Prostate gland (tissue), 2 donors: ENCODE data around the gene TMEM135. TPM values are rescaled to one million over a fixed set of nuclear protein-coding genes. Genes with fewer than 3 reads are reported as not detected.

ENCODE experiments used
- DNase-seq: peaks from one replicate; pipeline ENCODE4 v3.0.0-alpha.2; 2019; ENCODE audit warnings: low spot score
- H3K27ac ChIP-seq, 2 donors: fragments of 200-600 bp; sonication (generic); 2 replicates each; pipeline ENCODE4 v1.5.1; 2017 to 2019
- H3K27me3 ChIP-seq: fragments of 200-600 bp; sonication (generic); replicated peaks from 2 replicates; pipeline ENCODE4 v1.5.1; 2019; ENCODE audit not compliant: insufficient read depth
- H3K36me3 ChIP-seq, 2 donors: fragments of 200-600 bp; sonication (generic); 1 replicate in 1 of 2; 2 replicates in 1 of 2; pipeline versions ENCODE4 v1.5.1 to v1.8.1; 2017 to 2019
- H3K4me1 ChIP-seq: fragments of 200-600 bp; sonication (generic); replicated peaks from 2 replicates; pipeline ENCODE4 v1.5.1; 2019
- H3K4me3 ChIP-seq, 2 donors: fragments of 200-600 bp; sonication (generic); 2 replicates each; pipeline ENCODE4 v1.5.1; 2017 to 2019
- H3K9me3 ChIP-seq: fragments of 200-600 bp; sonication (generic); 2 replicates; pipeline ENCODE4 v1.5.1; 2017
- POLR2A ChIP-seq: fragments of 450-650 bp; IDR thresholded peaks from one replicate; pipeline ENCODE4 v1.6.1; 2016; ENCODE audit warnings: antibody characterized with exemption, mild to moderate bottlenecking
- POLR2AphosphoS5 ChIP-seq: sonication (generic); formaldehyde crosslinking; IDR thresholded peaks from one replicate; pipeline ENCODE4 v1.6.1; 2017; ENCODE audit warnings: antibody characterized with exemption
- WGBS: methylation state at CpG from one replicate; pipeline ENCODE4 v1.1.5; 2018; 5-methylcytosine and 5-hydroxymethylcytosine counted together
- intact Hi-C: fragments of 100-400 bp; cut with DNase I; formaldehyde crosslinking; loops from one replicate; pipeline ENCODE4 v1.14.2; 2022
- total RNA-seq, 2 donors: library from RNA; depleted of rRNA; stranded (reverse); fragments of >200 nt; gene quantifications; one replicate each; pipeline ENCODE4 v1.1.0, GENCODE V29; 2016
- TF ChIP-seq, protein P1 (sequence below), 4 experiments: fragments of 200-600 bp in 2 of 4; fragments of 450-650 bp in 2 of 4; sonication (generic) in 2 of 4; IDR thresholded peaks; 1 replicate in 3 of 4; 2 replicates in 1 of 4; pipeline ENCODE4 v1.5.1; 2016 to 2019; ENCODE audit warnings: antibody characterized with exemption in 4 of 4, mild to moderate bottlenecking in 2 of 4, moderate library complexity in 2 of 4

TMEM135 gene
- total RNA-seq, 2 donors from 2014 or later = 22.3 to 42.1 TPM

DNA sequence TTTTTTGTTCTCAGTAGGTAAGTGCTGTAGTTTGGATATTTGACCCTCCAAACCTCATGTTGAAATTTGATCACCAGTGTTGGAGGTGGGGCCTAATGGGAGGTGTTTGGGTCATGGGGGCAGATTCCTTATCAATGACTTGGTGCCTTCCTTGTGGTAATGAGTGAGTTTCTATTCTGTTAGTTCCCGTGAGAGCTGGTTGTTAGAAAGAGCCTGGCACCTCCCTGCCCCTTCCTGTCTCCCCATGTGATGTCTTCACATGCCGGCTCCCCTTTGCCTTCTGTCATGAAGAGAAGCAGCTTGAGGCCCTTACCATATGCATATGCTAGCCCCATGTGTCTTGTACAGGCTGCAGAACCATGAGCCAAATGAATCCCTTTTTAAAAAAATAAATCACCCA is 138.3 kb downstream of the TMEM135 start:
- no peaks in the 10 kb centered on the region for H3K36me3 ChIP-seq
- no peak overlapping the region for H3K4me3 ChIP-seq
- no peak overlapping the region for H3K27ac ChIP-seq
- intact Hi-C loops = no loop called here
- peaks cover 4% of the 10 kb centered on the region for H3K4me1 ChIP-seq
- DNase-seq = no peak
- TF ChIP-seq POLR2A (no peak), POLR2AphosphoS5 (no peak)
- TF ChIP-seq, protein P1, sequence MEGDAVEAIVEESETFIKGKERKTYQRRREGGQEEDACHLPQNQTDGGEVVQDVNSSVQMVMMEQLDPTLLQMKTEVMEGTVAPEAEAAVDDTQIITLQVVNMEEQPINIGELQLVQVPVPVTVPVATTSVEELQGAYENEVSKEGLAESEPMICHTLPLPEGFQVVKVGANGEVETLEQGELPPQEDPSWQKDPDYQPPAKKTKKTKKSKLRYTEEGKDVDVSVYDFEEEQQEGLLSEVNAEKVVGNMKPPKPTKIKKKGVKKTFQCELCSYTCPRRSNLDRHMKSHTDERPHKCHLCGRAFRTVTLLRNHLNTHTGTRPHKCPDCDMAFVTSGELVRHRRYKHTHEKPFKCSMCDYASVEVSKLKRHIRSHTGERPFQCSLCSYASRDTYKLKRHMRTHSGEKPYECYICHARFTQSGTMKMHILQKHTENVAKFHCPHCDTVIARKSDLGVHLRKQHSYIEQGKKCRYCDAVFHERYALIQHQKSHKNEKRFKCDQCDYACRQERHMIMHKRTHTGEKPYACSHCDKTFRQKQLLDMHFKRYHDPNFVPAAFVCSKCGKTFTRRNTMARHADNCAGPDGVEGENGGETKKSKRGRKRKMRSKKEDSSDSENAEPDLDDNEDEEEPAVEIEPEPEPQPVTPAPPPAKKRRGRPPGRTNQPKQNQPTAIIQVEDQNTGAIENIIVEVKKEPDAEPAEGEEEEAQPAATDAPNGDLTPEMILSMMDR (IDR thresholded peaks at IDR 0.05) = no peak
- H3K9me3 ChIP-seq = no peaks in the 10 kb centered on the region
- 84% methylated on average over 2 of the region's 2 CpGs for WGBS
- H3K27me3 ChIP-seq = no peaks in the 10 kb centered on the region

DNA sequence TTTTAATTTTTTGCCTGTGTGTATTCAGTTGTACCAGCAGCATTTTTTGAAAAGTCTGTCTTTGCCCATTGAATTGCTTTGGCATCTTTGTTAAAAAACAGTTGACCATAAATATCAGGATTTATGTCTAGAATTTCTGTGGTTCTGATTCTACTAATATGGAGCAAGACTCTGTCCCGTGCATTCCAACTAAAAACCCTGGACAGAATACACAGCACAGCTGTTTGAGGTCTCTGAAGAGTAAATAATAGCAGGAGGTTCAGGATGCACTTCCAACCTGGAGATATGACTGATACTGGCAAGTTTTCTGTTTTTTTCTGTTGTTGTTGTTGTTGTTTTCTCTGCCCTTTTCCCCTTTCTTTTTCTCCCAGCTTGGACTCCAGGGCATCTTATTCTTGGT is 141.9 kb downstream of the TMEM135 start:
- Histone ChIP-seq H3K36me3 (no peaks in the 10 kb centered on the region), H3K9me3 (no peaks in the 10 kb centered on the region), H3K4me1 (no peaks in the 10 kb centered on the region), H3K27me3 (no peaks in the 10 kb centered on the region), H3K4me3 (no peak overlapping the region), H3K27ac (no peak overlapping the region)
- TF ChIP-seq POLR2AphosphoS5 = no peak
- TF ChIP-seq, protein P1 (IDR thresholded peaks at IDR 0.05) = no peak
- TF ChIP-seq POLR2A = no peak
- intact Hi-C loops = no loop called here
- DNase-seq = no peak
- 53% methylated on average over 1 of the region's 1 CpG for WGBS

DNA sequence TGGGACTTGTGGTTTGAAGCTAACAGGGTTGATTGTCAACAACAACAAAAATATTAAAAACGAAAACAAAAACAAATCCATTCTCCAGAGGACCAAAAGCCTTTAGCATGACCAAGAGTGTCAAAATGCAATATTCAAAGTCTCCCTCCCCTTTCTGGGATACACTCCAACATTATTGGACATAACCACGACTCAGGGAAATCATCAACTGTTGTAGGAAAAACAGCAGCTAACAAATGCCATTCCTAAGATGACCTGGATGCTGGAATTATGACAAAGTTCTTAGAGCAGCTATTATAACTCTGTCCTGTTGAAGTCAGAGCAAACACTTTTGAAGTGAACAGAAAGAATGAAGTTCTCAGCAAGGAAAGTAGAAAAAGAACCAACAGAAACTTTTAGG is 143.0 kb downstream of the TMEM135 start:
- Histone ChIP-seq H3K4me3 (no peak overlapping the region), H3K36me3 (no peaks in the 10 kb centered on the region), H3K9me3 (no peaks in the 10 kb centered on the region), H3K4me1 (no peaks in the 10 kb centered on the region), H3K27ac (no peak overlapping the region), H3K27me3 (no peaks in the 10 kb centered on the region)
- 59% methylated on average over 2 of the region's 2 CpGs for WGBS
- no peak for DNase-seq
- intact Hi-C loops = no loop called here
- TF ChIP-seq POLR2AphosphoS5 (no peak), POLR2A (no peak)
- TF ChIP-seq, protein P1 (IDR thresholded peaks at IDR 0.05) = no peak

DNA sequence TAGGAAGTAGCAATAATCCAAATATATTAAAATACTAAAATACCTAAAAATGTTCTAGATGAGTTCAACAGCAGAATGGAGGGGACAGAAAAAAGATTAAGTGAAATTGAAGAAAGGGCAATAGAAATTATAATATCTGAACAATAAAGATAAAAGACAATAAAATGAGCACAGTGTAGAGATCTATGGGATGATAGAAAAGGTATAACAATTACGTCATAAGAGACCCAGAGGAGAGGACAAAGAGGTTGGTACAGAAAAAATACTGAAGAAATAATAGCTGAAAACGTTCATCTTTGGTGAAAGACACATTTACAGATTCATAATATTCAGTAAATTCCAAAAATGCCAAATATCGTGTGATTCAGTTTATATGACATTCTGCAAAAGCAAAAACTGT is 143.4 kb downstream of the TMEM135 start:
- intact Hi-C loops = no loop called here
- Histone ChIP-seq H3K27ac (no peak overlapping the region), H3K36me3 (no peaks in the 10 kb centered on the region), H3K9me3 (no peaks in the 10 kb centered on the region), H3K4me1 (no peaks in the 10 kb centered on the region), H3K27me3 (no peaks in the 10 kb centered on the region), H3K4me3 (no peak overlapping the region)
- TF ChIP-seq POLR2A (no peak), POLR2AphosphoS5 (no peak)
- TF ChIP-seq, protein P1 (IDR thresholded peaks at IDR 0.05) = no peak
- 57% methylated on average over 3 of the region's 3 CpGs for WGBS
- DNase-seq = no peak

DNA sequence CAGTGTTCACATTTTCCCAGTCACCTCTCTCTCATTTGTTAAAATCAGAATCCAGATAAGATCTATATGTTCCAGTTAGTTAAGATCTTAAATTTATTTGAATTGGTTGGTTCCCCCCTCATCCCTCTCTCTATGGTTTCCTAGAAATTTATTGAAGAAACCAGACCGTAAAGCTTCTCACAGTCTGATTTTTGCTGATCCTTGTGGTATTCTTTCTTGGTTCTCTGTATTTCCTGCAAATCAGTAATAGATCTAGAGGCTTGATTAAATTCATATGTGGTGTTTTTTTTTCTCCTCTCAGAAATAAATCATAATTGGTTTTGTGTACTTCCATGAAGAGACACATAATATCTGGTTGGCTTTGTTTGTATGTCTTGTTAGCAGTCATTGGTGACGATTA is 147.5 kb downstream of the TMEM135 start:
- Histone ChIP-seq H3K27me3 (no peaks in the 10 kb centered on the region), H3K27ac (no peak overlapping the region), H3K4me1 (no peaks in the 10 kb centered on the region), H3K9me3 (no peaks in the 10 kb centered on the region), H3K4me3 (no peak overlapping the region), H3K36me3 (no peaks in the 10 kb centered on the region)
- TF ChIP-seq POLR2AphosphoS5 (no peak), POLR2A (no peak)
- TF ChIP-seq, protein P1 (IDR thresholded peaks at IDR 0.05) = no peak
- no peak for DNase-seq
- WGBS = 80% methylated on average over 2 of the region's 2 CpGs
- intact Hi-C loops = no loop called here
